Right lobe of liver (tissue), 6 donors: ENCODE results near the gene LRRC53. TPM values are rescaled to one million over a fixed set of nuclear protein-coding genes. Genes with fewer than 3 reads are reported as not detected.

Experiments used
- ATAC-seq, 4 donors: fragments of 200-7000 bp; cut with Tn5 transposase; one replicate each; pipeline ENCODE4 v1.9.1; 2020; ENCODE audit warnings: mild to moderate bottlenecking in 4 of 4, moderate library complexity in 4 of 4
- DNase-seq, 3 donors: peaks; one replicate each; pipeline ENCODE4 v3.0.0-alpha.2; 2020
- H3K27ac ChIP-seq, 3 donors: fragments of 200-600 bp; one replicate each; pipeline ENCODE4 v1.8.0; 2022
- H3K27me3 ChIP-seq, 2 donors: fragments of 200-600 bp; one replicate each; pipeline ENCODE4 v1.8.0; 2022
- H3K36me3 ChIP-seq, 4 donors: fragments of 200-600 bp; sonication (generic) in 1 of 4; one replicate each; pipeline versions ENCODE4 v1.5.1 to v1.8.0; 2017 to 2022; ENCODE audit warnings: control low read depth in 1 of 4
- H3K4me1 ChIP-seq, 4 donors: fragments of 200-600 bp; sonication (generic) in 1 of 4; one replicate each; pipeline versions ENCODE4 v1.5.1 to v1.8.0; 2017 to 2022; ENCODE audit warnings: control low read depth in 1 of 4
- H3K4me3 ChIP-seq, 3 donors: fragments of 200-600 bp; one replicate each; pipeline ENCODE4 v1.8.0; 2022
- H3K9me3 ChIP-seq, 4 donors: fragments of 200-600 bp; sonication (generic) in 1 of 4; one replicate each; pipeline versions ENCODE4 v1.5.1 to v1.8.0; 2017 to 2022; ENCODE audit warnings: control low read depth in 1 of 4
- POLR2A ChIP-seq: fragments of 450-650 bp; IDR thresholded peaks from one replicate; pipeline ENCODE4 v1.6.1; 2017; ENCODE audit warnings: antibody characterized with exemption, mild to moderate bottlenecking
- WGBS: methylation state at CpG from one replicate; pipeline ENCODE4 v1.1.6; 2018; ENCODE audit warnings: low coverage, low lambda C conversion rate; ENCODE audit not compliant: insufficient coverage; ENCODE audit errors: missing lambda C conversion rate; 5-methylcytosine and 5-hydroxymethylcytosine counted together
- intact Hi-C, 2 donors: fragments of 100-400 bp; cut with DNase I; formaldehyde crosslinking; loops; one replicate each; pipeline versions ENCODE4 v1.11.2 to v1.14.1; 2022
- total RNA-seq, 6 experiments: library from RNA; depleted of rRNA in 2 of 6; stranded (reverse); fragments of >200 nt in 2 of 6; fragmentation: NEBNext Ultra II Directional in 3 of 6; extraction: Animal tissue kit (Norgen Biotek cat#: 25700) in 3 of 6; gene quantifications; one replicate each; pipeline versions ENCODE4 v1.1.0 to v1.2.4, GENCODE V29; 2016 to 2023
- TF ChIP-seq, protein P1 (sequence below), 4 donors: fragments of 200-600 bp in 3 of 4; fragments of 450-650 bp in 1 of 4; IDR thresholded peaks; one replicate each; pipeline versions ENCODE4 v1.5.1 to v1.8.0; 2016 to 2022; ENCODE audit warnings: antibody characterized with exemption in 4 of 4, mild to moderate bottlenecking in 2 of 4
- donor health status: DM: no; HTN: yes; CAD: no.
- donor health status: DM: no; HTN: no; CAD: no.
- donor health status: DM: no; HTN: no; CAD: no.
- donor health status: DM: no; HTN: yes; CAD: no.
- donor health status: DM: no; HTN: yes; CAD: no.

Gene LRRC53
- total RNA-seq, 6 experiments from 2014 or later, result not detected

DNA sequence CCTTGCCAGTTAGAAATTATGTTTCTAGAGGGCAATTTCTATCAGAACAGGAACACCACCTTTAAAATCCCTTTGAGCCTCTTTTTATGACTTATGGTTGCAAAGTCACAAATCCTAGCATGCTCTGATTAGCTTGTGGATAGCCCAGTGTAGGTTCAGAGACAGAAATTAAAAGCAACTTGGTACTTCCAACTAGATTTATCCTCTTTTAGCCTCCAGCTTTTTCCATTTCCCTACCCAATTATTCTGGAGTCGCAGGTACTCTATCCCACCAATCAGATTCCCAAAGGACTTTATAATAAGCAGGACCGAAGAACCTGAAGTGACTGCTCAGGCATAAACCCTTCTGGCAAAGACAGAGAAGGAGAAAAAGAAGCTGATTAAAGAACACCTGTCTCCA lies 33.4 kb upstream of the LRRC53 start:
- Histone ChIP-seq H3K27me3 (no peaks in the 10 kb centered on the region), H3K36me3 (no peaks in the 10 kb centered on the region), H3K4me1 (no peaks in the 10 kb centered on the region), H3K4me3 (no peak overlapping the region), H3K9me3 (no peaks in the 10 kb centered on the region), H3K27ac (no peak overlapping the region)
- intact Hi-C loops, result no loop called here
- no peak for ATAC-seq
- no peak for DNase-seq
- 75% methylated on average over 2 of the region's 2 CpGs for WGBS
- no peak for TF ChIP-seq POLR2A
- TF ChIP-seq, protein P1, sequence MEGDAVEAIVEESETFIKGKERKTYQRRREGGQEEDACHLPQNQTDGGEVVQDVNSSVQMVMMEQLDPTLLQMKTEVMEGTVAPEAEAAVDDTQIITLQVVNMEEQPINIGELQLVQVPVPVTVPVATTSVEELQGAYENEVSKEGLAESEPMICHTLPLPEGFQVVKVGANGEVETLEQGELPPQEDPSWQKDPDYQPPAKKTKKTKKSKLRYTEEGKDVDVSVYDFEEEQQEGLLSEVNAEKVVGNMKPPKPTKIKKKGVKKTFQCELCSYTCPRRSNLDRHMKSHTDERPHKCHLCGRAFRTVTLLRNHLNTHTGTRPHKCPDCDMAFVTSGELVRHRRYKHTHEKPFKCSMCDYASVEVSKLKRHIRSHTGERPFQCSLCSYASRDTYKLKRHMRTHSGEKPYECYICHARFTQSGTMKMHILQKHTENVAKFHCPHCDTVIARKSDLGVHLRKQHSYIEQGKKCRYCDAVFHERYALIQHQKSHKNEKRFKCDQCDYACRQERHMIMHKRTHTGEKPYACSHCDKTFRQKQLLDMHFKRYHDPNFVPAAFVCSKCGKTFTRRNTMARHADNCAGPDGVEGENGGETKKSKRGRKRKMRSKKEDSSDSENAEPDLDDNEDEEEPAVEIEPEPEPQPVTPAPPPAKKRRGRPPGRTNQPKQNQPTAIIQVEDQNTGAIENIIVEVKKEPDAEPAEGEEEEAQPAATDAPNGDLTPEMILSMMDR (IDR thresholded peaks at IDR 0.05), result no peak

DNA sequence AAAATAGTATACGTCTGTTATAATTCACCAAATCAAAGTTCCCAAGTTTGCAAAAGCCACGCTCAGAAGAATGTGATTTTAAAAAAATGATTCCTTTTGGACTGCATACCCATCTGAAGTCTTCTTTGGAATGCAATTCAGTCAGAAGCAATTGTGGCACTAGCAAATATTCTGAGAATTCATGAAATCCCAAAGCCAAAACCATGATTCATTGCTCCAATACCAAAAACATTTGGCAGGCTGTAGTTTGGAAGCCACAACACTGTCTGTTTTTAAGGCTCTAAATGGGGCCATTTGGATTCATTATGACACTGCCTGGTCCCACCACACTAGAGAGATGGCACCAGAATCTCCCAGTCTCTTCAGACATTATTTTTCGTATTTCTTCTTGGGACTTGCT lies 21.8 kb upstream of the LRRC53 start:
- no peak for ATAC-seq
- H3K27ac ChIP-seq, result no peak overlapping the region
- TF ChIP-seq, protein P1 (IDR thresholded peaks at IDR 0.05), result no peak
- TF ChIP-seq POLR2A, result no peak
- WGBS, result 71% methylated on average over 3 of the region's 3 CpGs
- H3K36me3 ChIP-seq, result no peaks in the 10 kb centered on the region
- intact Hi-C loops, result no loop called here
- no peaks in the 10 kb centered on the region for H3K9me3 ChIP-seq
- H3K27me3 ChIP-seq, result no peaks in the 10 kb centered on the region
- peaks cover 0 to 2% (median 0%) of the 10 kb centered on the region in 4 donors for H3K4me1 ChIP-seq
- H3K4me3 ChIP-seq, result no peak overlapping the region
- DNase-seq, result no peak

DNA sequence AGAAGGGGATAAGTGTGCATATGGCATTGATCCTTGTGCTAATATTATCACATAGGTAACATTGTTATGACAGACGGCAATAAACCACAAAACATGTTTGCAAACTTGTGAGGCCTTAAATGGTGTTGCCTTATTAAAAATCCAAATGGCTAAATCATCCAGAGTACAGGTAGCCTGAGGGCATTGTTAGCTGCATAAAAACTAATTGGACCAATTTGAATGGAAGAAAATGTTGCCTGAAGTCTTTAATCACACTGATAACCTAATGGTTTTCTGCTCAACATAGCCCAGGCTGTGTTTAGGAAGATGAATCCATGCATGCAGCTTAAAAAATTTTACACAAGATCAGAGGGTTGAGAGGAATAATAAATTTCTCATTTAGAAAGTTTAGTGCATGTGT lies 19.4 kb upstream of the LRRC53 start:
- intact Hi-C loops, result no loop called here
- TF ChIP-seq, protein P1 (IDR thresholded peaks at IDR 0.05), result no peak
- TF ChIP-seq POLR2A, result no peak
- WGBS, result 67% methylated on average over 1 of the region's 1 CpG
- Histone ChIP-seq H3K36me3 (no peaks in the 10 kb centered on the region), H3K4me1 (peaks cover 0 to 2% (median 0%) of the 10 kb centered on the region in 4 donors), H3K4me3 (no peak overlapping the region), H3K27ac (no peak overlapping the region), H3K27me3 (no peaks in the 10 kb centered on the region), H3K9me3 (no peaks in the 10 kb centered on the region)
- DNase-seq (no peak), ATAC-seq (no peak)

DNA sequence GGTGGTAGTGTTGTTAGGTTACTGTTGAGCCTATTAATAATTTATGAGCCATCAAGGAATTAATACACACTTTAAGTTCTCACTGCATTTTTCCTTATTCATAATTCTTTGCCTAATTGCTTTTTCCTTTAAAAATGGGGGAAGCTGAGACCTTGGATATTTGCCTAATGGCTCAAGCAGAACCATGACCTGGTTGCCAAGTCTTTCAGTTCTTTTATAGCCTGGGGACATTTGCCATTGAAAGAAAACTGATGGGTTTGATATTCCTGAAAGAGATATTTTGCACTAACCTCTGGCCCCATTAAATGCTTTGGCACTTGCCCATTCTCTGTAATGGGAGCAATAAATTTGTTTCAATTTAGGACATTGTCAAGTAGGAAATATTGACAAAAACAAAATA lies 18.5 kb upstream of the LRRC53 start:
- no peaks in the 10 kb centered on the region for H3K36me3 ChIP-seq
- H3K27ac ChIP-seq, result no peak overlapping the region
- ATAC-seq, result no peak
- H3K9me3 ChIP-seq, result no peaks in the 10 kb centered on the region
- TF ChIP-seq, protein P1 (IDR thresholded peaks at IDR 0.05), result no peak
- no peak for TF ChIP-seq POLR2A
- intact Hi-C loops, result no loop called here
- H3K4me1 ChIP-seq, result no peaks in the 10 kb centered on the region
- DNase-seq, result no peak
- H3K4me3 ChIP-seq, result no peak overlapping the region
- no peaks in the 10 kb centered on the region for H3K27me3 ChIP-seq

DNA sequence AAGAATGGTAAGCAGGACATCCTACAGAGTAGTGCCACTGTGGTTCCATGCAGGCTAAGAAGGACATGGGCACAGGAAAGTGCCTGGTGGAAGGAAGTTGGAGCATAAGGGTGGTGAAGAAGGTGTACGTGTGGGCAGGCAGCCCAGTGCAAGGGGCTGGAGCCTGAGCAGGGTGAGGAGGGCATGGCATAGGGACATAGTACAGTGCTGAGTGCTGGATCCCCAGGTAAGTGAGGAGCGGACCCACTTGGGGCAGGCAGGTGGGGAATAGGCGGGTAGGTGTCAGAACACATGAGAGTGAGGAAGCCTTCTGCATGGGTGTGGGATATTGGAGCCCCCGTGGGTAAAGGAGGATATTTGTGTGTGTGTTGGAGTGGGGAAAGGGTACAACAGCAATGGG lies 15.7 kb upstream of the LRRC53 start:
- H3K4me1 ChIP-seq, result no peaks in the 10 kb centered on the region
- intact Hi-C loops, result no loop called here
- DNase-seq, result no peak
- 70% methylated on average over 4 of the region's 4 CpGs for WGBS
- TF ChIP-seq, protein P1 (IDR thresholded peaks at IDR 0.05), result no peak
- TF ChIP-seq POLR2A, result no peak
- no peak for ATAC-seq
- no peak overlapping the region for H3K27ac ChIP-seq
- H3K27me3 ChIP-seq, result no peaks in the 10 kb centered on the region
- H3K4me3 ChIP-seq, result no peak overlapping the region
- H3K36me3 ChIP-seq, result no peaks in the 10 kb centered on the region
- no peaks in the 10 kb centered on the region for H3K9me3 ChIP-seq
